Measurements from ENCODE around the gene RFX8.
A peak's percentile ranks its signal among the peaks of the same experiment; 100 is the strongest.

The RFX8 gene

GRCh38 chr2:101474731-101475384 lies at the start of gene RFX8:
RFX8 (minus strand) TSS chr2:101475112; CDS start chr2:101466848, 8,264 bp downstream.
- TF ChIP-seq CTCF (IDR thresholded peaks at IDR 0.05; ENCODE audit: low read length, missing control alignments), result no peak
- H3K4me3 ChIP-seq (replicated peaks; ENCODE audit: low read depth, low read length), result peak within 1 kb of the TSS; percentile 50
- DNase-seq (ENCODE audit: low read depth), result peak; percentile 86

- DNase-seq (ENCODE audit: low read depth), result no peak
- no peak for TF ChIP-seq CTCF (IDR thresholded peaks at IDR 0.05; ENCODE audit: low read length, missing control alignments)
- no peak overlapping the region for H3K4me3 ChIP-seq (replicated peaks; ENCODE audit: low read depth, low read length)
These were observed 46.6 kb upstream of the RFX8 start for GRCh38 chr2:101521487-101521886.

GRCh38 chr2:101520246-101520645 lies 45.3 kb upstream of the RFX8 start:
- peak; percentile 76 for DNase-seq (ENCODE audit: low read depth)
- no peak overlapping the region for H3K4me3 ChIP-seq (replicated peaks; ENCODE audit: low read depth, low read length)
- TF ChIP-seq CTCF (IDR thresholded peaks at IDR 0.05; ENCODE audit: low read length, missing control alignments), result no peak

GRCh38 chr2:101518578-101519492 lies 43.9 kb upstream of the RFX8 start:
- peak; percentile 70 for DNase-seq (ENCODE audit: low read depth)
- peak overlapping the region; percentile 13 for H3K4me3 ChIP-seq (replicated peaks; ENCODE audit: low read depth, low read length)
- TF ChIP-seq CTCF (IDR thresholded peaks at IDR 0.05; ENCODE audit: low read length, missing control alignments), result peak; percentile 55

DNA sequence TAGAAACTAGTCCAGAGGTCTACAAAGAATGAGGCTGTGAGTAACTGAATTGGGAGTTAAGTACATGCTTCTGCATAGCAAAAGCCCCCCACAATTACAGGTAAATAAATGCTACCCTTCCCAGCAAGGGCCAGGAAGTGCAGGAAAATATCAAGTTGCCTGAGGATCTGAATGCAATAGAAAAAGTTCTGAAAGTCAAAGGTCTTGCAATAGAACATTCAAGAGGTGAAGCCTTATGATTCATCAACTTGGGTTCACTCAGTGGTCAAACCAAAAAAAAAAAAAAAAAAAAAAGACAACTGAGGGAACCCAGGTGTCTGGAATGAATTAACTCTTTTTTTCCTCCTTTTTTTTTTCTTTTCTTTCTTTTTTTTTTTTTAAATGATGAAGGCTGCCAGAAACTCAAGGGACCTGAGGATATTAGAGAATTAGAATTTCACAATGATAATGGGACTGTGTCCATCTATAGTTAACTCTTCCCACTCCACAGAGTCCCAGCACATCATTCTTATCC lies 42.9 kb upstream of the RFX8 start:
- DNase-seq (ENCODE audit: low read depth), result peak; percentile 76
- TF ChIP-seq CTCF (IDR thresholded peaks at IDR 0.05; ENCODE audit: low read length, missing control alignments), result no peak
- no peak overlapping the region for H3K4me3 ChIP-seq (replicated peaks; ENCODE audit: low read depth, low read length)

- DNase-seq (ENCODE audit: low read depth), result peak; percentile 92
- no peak for TF ChIP-seq CTCF (IDR thresholded peaks at IDR 0.05; ENCODE audit: low read length, missing control alignments)
- H3K4me3 ChIP-seq (replicated peaks; ENCODE audit: low read depth, low read length), result no peak overlapping the region
These were observed 42.1 kb upstream of the RFX8 start for GRCh38 chr2:101516823-101517690.

Measured in fibroblast of pulmonary artery (primary cell).